K562 (cell line): ENCODE data around the gene BLCAP. TPM values are rescaled to one million over a fixed set of nuclear protein-coding genes. Genes with fewer than 3 reads are reported as not detected.

Source experiments
- ARHGAP35 ChIP-seq: fragments of 450-650 bp; IDR thresholded peaks from 2 replicates; pipeline ENCODE4 v1.6.1; 2018; ENCODE audit not compliant: partially characterized antibody
- CREBBP ChIP-seq: IDR thresholded peaks from one replicate; pipeline ENCODE4 v1.6.1; 2012; ENCODE audit warnings: low read depth, mild to moderate bottlenecking, control low read depth, inconsistent platforms, low read length
- HNRNPL ChIP-seq: fragments of 200-400 bp; formaldehyde crosslinking; IDR thresholded peaks from 2 replicates; pipeline ENCODE4 v1.6.1; 2017; ENCODE audit warnings: low read depth, mild to moderate bottlenecking, low read length
- IRF1 ChIP-seq: sonication (generic); formaldehyde crosslinking; IDR thresholded peaks from 2 replicates; pipeline ENCODE4 v1.8.0; 2022; ENCODE audit warnings: missing genetic modification reagents, mild to moderate bottlenecking, borderline replicate concordance
- JUN ChIP-seq, 2 experiments: sonication (generic) in 1 of 2; formaldehyde crosslinking in 1 of 2; IDR thresholded peaks; 2 replicates each; pipeline versions ENCODE4 v1.6.1 to v1.8.0; 2012 to 2022; ENCODE audit warnings: borderline replicate concordance in 2 of 2, mild to moderate bottlenecking in 2 of 2, improper control_type of control experiment in 1 of 2, low read depth in 1 of 2, low read length in 1 of 2, missing genetic modification reagents in 1 of 2
- KDM1A ChIP-seq, 2 experiments: fragments of 450-650 bp; IDR thresholded peaks; 2 replicates each; pipeline ENCODE4 v1.6.1; 2016; ENCODE audit warnings: mild to moderate bottlenecking in 2 of 2
- MITF ChIP-seq: IDR thresholded peaks from 2 replicates; pipeline ENCODE4 v1.6.1; 2014; ENCODE audit warnings: antibody characterized with exemption
- MLX ChIP-seq, 2 experiments: fragments of 450-650 bp in 1 of 2; sonication (generic) in 1 of 2; formaldehyde crosslinking; conservative IDR thresholded peaks; 2 replicates each; pipeline versions ENCODE4 v1.4.0 to v1.8.1; 2020 to 2022; ENCODE audit warnings: mild to moderate bottlenecking in 1 of 2, missing genetic modification reagents in 1 of 2
- MTA3 ChIP-seq: fragments of 450-650 bp; formaldehyde crosslinking; IDR thresholded peaks from 2 replicates; pipeline ENCODE4 v1.6.1; 2017; ENCODE audit warnings: mild to moderate bottlenecking, borderline replicate concordance
- NCOA2 ChIP-seq, 2 experiments: fragments of 450-650 bp; IDR thresholded peaks; 2 replicates each; pipeline ENCODE4 v1.6.1; 2018; ENCODE audit warnings: mild to moderate bottlenecking in 2 of 2, moderate library complexity in 1 of 2; ENCODE audit not compliant: partially characterized antibody in 2 of 2
- PHF8 ChIP-seq: fragments of 200-600 bp; sonication (generic); IDR thresholded peaks from 2 replicates; pipeline ENCODE4 v1.6.1; 2012; ENCODE audit warnings: mixed run types, mild to moderate bottlenecking, inconsistent platforms, low read length, moderate library complexity, borderline replicate concordance
- PPARD ChIP-seq: fragments of 250-450 bp; sonication (Bioruptor Pico); IDR thresholded peaks from 2 replicates; pipeline ENCODE4 v1.8.0; 2022; ENCODE audit warnings: inconsistent platforms, mild to moderate bottlenecking, moderate library complexity
- RHOXF2B ChIP-seq: fragments of 250-450 bp; sonication (Bioruptor Pico); conservative IDR thresholded peaks from 2 replicates; pipeline ENCODE4 v1.5.1; 2021
- SLC30A9 ChIP-seq: fragments of 250-450 bp; sonication (Bioruptor Pico); IDR thresholded peaks from 2 replicates; pipeline ENCODE4 v1.8.0; 2022; ENCODE audit warnings: mild to moderate bottlenecking, moderate library complexity
- SP2 ChIP-seq: IDR thresholded peaks from 2 replicates; pipeline ENCODE4 v1.6.1; 2011; ENCODE audit warnings: mild to moderate bottlenecking, low read depth, low read length, moderate library complexity; ENCODE audit not compliant: poor library complexity, severe bottlenecking; ENCODE audit errors: extremely low read depth
- STAT5A ChIP-seq: IDR thresholded peaks from 2 replicates; pipeline ENCODE4 v1.6.1; 2012; ENCODE audit warnings: low read length, inconsistent platforms, borderline replicate concordance
- TAL1 ChIP-seq: fragments of 450-650 bp; IDR thresholded peaks from 2 replicates; pipeline ENCODE4 v1.6.1; 2016; ENCODE audit warnings: mild to moderate bottlenecking
- ZBTB2 ChIP-seq: fragments of 450-650 bp; IDR thresholded peaks from 2 replicates; pipeline ENCODE4 v1.6.1; 2016; ENCODE audit warnings: antibody characterized with exemption
- ZBTB34 ChIP-seq: fragments of 250-450 bp; sonication (Bioruptor Pico); IDR thresholded peaks from 2 replicates; pipeline ENCODE4 v1.8.0; 2021; ENCODE audit warnings: mild to moderate bottlenecking, moderate library complexity
- ZNF449 ChIP-seq: fragments of 250-450 bp; sonication (Bioruptor Pico); IDR thresholded peaks from 2 replicates; pipeline ENCODE4 v1.8.0; 2022; ENCODE audit warnings: moderate library complexity, mild to moderate bottlenecking, inconsistent platforms
- ZNF583 ChIP-seq: fragments of 250-450 bp; sonication (Bioruptor Pico); IDR thresholded peaks from 2 replicates; pipeline ENCODE4 v1.4.0; 2020
- ZNF584 ChIP-seq: fragments of 200-800 bp; sonication (Bioruptor generic); IDR thresholded peaks from 2 replicates; pipeline ENCODE4 v1.6.1; 2016; ENCODE audit warnings: low read depth, mild to moderate bottlenecking, missing genetic modification characterization, missing compliant biosample characterization
- polyA plus RNA-seq, 8 experiments: library from polyadenylated mRNA; depleted of rRNA in 4 of 8; stranded (reverse) in 5 of 8; unstranded in 3 of 8; fragments of >200 nt; fragmentation: Nextera tagmentation in 2 of 8; fragmentation: Illumina TruSeq in 1 of 8; extraction: Ambion mirVana in 2 of 8; extraction: Trizol in 1 of 8; gene quantifications; 2 replicates each; pipeline versions ENCODE4 v1.2.1 to v1.2.3, GENCODE V29; 2011 to 2014; ENCODE audit warnings: inconsistent platforms in 1 of 8, missing spikeins in 1 of 8
- total RNA-seq, 7 experiments: library from RNA; depleted of rRNA in 6 of 7; stranded (reverse); fragments of >200 nt in 6 of 7; fragmentation: Illumina TruSeq in 2 of 7; extraction: Trizol in 2 of 7; gene quantifications; 2 replicates each; pipeline versions ENCODE4 v1.2.1 to v1.2.3, GENCODE V29; 2011 to 2021; ENCODE audit warnings: low replicate concordance in 1 of 7

The BLCAP gene
- total and polyA plus RNA-seq, 9 of the 15 experiments (the other 6 are each of a cell fraction or from before 2014, with no cell fraction given): 16.9 to 41.5 (median 27.6) TPM

GRCh38 chr20:37542281-37542680, 14.6 kb upstream of the BLCAP start (continued):
- TF ChIP-seq ZBTB2 (no peak), ZBTB34 (CRISPR knock-in tag) (no peak), MITF (no peak), ARHGAP35 (no peak), CREBBP (no peak), ZNF449 (CRISPR knock-in tag) (peak; percentile 95), SLC30A9 (no peak), RHOXF2B (no peak), SP2 (no peak), PHF8 (no peak), IRF1 (CRISPR knock-in tag) (no peak), KDM1A (IDR thresholded peaks at IDR 0.05) (no peak), MTA3 (no peak), JUN (IDR thresholded peaks at IDR 0.05; ENCODE audit: borderline replicate concordance, low read depth, low read length) (no peak), JUN (CRISPR knock-in tag; IDR thresholded peaks at IDR 0.05; ENCODE audit: borderline replicate concordance) (no peak), TAL1 (no peak), STAT5A (no peak), HNRNPL (no peak), MLX (CRISPR knock-in tag; conservative IDR thresholded peaks at IDR 0.05) (no peak), ZNF583 (CRISPR knock-in tag) (peak; percentile 95; the same call in 1 of the 2 replicates), ZNF584 (CRISPR knock-in tag) (no peak), NCOA2 (IDR thresholded peaks at IDR 0.05; ENCODE audit: partially characterized antibody in 2 of 2) (no peak), PPARD (no peak)
